ENCODE results near the gene P4HA2. TPM values are rescaled to one million over a fixed set of nuclear protein-coding genes. Genes with fewer than 3 reads are reported as not detected.

The P4HA2 gene
- polyA plus RNA-seq, 1 of the 3 experiments (the other 2 are of a cell fraction) = 67.2 TPM

DNA sequence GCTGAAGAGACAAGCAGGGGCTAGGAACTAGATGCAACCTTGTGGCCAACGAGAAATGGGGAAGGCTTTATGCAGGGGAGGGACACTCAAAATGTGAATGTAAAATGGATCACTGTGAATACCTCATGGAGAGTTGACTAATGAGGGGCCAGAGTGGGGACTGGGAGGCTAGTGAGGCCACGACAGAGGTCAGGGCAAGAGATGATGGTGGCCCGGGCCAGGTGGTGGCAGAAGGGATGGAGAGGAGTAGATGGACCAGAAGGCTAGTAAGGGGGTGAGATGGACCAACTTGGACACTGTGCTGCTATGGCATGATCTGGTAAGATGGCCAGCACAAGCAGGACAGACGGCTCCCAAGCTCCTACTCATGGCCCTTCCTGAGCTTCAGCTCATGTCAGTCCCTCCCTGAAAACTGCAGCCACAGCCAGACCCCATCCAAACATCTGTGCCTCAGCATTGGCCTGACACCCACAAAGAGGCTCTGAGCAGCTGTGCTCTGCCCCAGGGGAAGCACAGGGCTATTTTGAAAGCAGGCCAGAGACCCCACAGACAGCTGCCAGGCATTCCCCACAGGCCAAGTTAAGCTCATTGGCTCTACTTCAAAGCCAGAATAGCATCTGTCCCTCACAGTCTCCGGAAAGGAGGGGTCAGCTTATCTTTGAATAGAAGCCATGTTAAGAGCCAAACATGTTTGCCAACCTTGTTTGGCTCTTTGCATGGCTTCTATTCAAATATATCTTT is 22.1 kb downstream of the P4HA2 start:
- no peaks in the 10 kb centered on the region for H3F3A ChIP-seq (replicated peaks; ENCODE audit: insufficient read depth)
- no peaks in the 10 kb centered on the region for H3K9me2 ChIP-seq
- peaks cover 0 to 9% of the 10 kb centered on the region in 2 experiments; a peak in 1 of 4 replicates for H3K4me1 ChIP-seq (ENCODE audit: control insufficient read depth in 1 of 2, insufficient read depth in 2 of 2, low read depth in 1 of 2, low read length in 1 of 2)
- no peaks in the 10 kb centered on the region for H3K79me2 ChIP-seq (ENCODE audit: insufficient read depth)
- WGBS (ENCODE audit: low lambda C conversion rate) = 88% methylated on average over 5 of the region's 5 CpGs
- CTCF ChIA-PET = interaction anchor here (1.3 to 2.2 kb wide), 4 partner anchors 16 to 143 kb away, joined by 4 to 10 read pairs (median 4); no protein-coding TSS in a partner anchor
- POLR2A ChIA-PET = no interaction called here
- DNase-seq = no peak
- H3K4me2 ChIP-seq = no peak overlapping the region
- H2AFZ ChIP-seq (ENCODE audit: low read depth) = no peak overlapping the region
- H3K9ac ChIP-seq = no peak overlapping the region
- H3K9me3 ChIP-seq = no peaks in the 10 kb centered on the region
- no peak overlapping the region; a peak in 1 of 4 replicates for H3K27ac ChIP-seq (ENCODE audit: low read depth in 2 of 2, low read length in 1 of 2)
- no peaks in the 10 kb centered on the region for H3K27me3 ChIP-seq (ENCODE audit: insufficient read depth)
- H4K20me1 ChIP-seq (ENCODE audit: insufficient read depth) = no peaks in the 10 kb centered on the region
- TF ChIP-seq TEAD4 (IDR thresholded peaks at IDR 0.05; ENCODE audit: borderline replicate concordance, insufficient read depth) (no peak), ELF1 (IDR thresholded peaks at IDR 0.05) (no peak), GATA2 (CRISPR knock-in tag; IDR thresholded peaks at IDR 0.05) (no peak), PBX3 (IDR thresholded peaks at IDR 0.05) (no peak), USF2 (IDR thresholded peaks at IDR 0.05; ENCODE audit: borderline replicate concordance, low read depth, low read length) (no peak), EZH2phosphoT487 (IDR thresholded peaks at IDR 0.05; ENCODE audit: borderline replicate concordance, low read depth) (no peak), JUND (IDR thresholded peaks at IDR 0.05) (no peak), EP300 (IDR thresholded peaks at IDR 0.05; ENCODE audit: borderline replicate concordance in 1 of 2, low read depth in 1 of 2, low read length in 1 of 2) (no peak), RFX5 (IDR thresholded peaks at IDR 0.05; ENCODE audit: low read length) (no peak), SMC3 (IDR thresholded peaks at IDR 0.05; ENCODE audit: low read depth, low read length) (no peak), MEF2A (IDR thresholded peaks at IDR 0.05; ENCODE audit: borderline replicate concordance, low read depth) (no peak), IRF3 (IDR thresholded peaks at IDR 0.05; ENCODE audit: low read depth, low read length) (no peak), CHD2 (IDR thresholded peaks at IDR 0.05; ENCODE audit: low read length, partially characterized antibody) (no peak), RXRA (IDR thresholded peaks at IDR 0.05; ENCODE audit: borderline replicate concordance, low read depth) (no peak)
- TF ChIP-seq, protein P1, sequence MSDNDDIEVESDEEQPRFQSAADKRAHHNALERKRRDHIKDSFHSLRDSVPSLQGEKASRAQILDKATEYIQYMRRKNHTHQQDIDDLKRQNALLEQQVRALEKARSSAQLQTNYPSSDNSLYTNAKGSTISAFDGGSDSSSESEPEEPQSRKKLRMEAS (IDR thresholded peaks at IDR 0.05; ENCODE audit: low read depth) = no peak
- no peak overlapping the region for H3K4me3 ChIP-seq (ENCODE audit: low read depth in 2 of 2, low read length in 1 of 2)
- H3K36me3 ChIP-seq (replicated peaks in 1 of 2; ENCODE audit: control insufficient read depth in 1 of 2, insufficient read depth in 2 of 2, low read length in 1 of 2) = peaks cover 16 to 43% of the 10 kb centered on the region in 2 experiments

All from SK-N-SH (cell line).